ENCODE measurements around the gene IGFL4. TPM values are rescaled to one million over a fixed set of nuclear protein-coding genes. Genes with fewer than 3 reads are reported as not detected.
A peak's percentile ranks its signal among the peaks of the same experiment; 100 is the strongest.

The IGFL4 gene
- total and polyA plus RNA-seq, 9 of the 15 experiments (the other 6 are each of a cell fraction or from before 2014, with no cell fraction given): not detected

- TF ChIP-seq NEUROD1 (IDR thresholded peaks at IDR 0.05; ENCODE audit: borderline replicate concordance, low read depth, low read length, partially characterized antibody) (peak; percentile 97), ZC3H4 (CRISPR knock-in tag; IDR thresholded peaks at IDR 0.05; ENCODE audit: borderline replicate concordance) (no peak), MCM7 (IDR thresholded peaks at IDR 0.05) (no peak), KLF1 (tag; IDR thresholded peaks at IDR 0.05) (no peak), ZHX1 (conservative IDR thresholded peaks at IDR 0.05; ENCODE audit: low read length) (no peak), ZNF561 (CRISPR knock-in tag; conservative IDR thresholded peaks at IDR 0.05) (0 out of 2 replicates have a peak, but pooled peaks have one; percentile 24), ZNF668 (CRISPR knock-in tag; IDR thresholded peaks at IDR 0.05) (no peak), SFPQ (IDR thresholded peaks at IDR 0.05; ENCODE audit: low read depth, low read length) (no peak), ZNF347 (CRISPR knock-in tag; IDR thresholded peaks at IDR 0.05; ENCODE audit: low read depth) (no peak), RHOXF2B (CRISPR knock-in tag; conservative IDR thresholded peaks at IDR 0.05) (no peak), IRF2 (CRISPR knock-in tag; IDR thresholded peaks at IDR 0.05) (no peak), ATF3 (IDR thresholded peaks at IDR 0.05) (no peak), ATF3 (CRISPR knock-in tag; conservative IDR thresholded peaks at IDR 0.05) (no peak), BRD9 (IDR thresholded peaks at IDR 0.05; ENCODE audit: low read depth, partially characterized antibody) (peak; percentile 67), E4F1 (CRISPR knock-in tag; IDR thresholded peaks at IDR 0.05; ENCODE audit: borderline replicate concordance) (no peak), CREB3L1 (IDR thresholded peaks at IDR 0.05; ENCODE audit: borderline replicate concordance, low read depth) (peak; percentile 24; the same call in 1 of the 2 replicates)
These were observed 45.6 kb downstream of the IGFL4 start, which contains the start of gene CCDC61 (continued) for GRCh38 chr19:45994998-45995714.
